NT2/D1 (cell line): ENCODE data around the gene SYPL2.

ENCODE experiments used
- DNase-seq: peaks from one replicate; pipeline ENCODE4 v3.0.0-alpha.2; 2011; ENCODE audit warnings: low read depth, low spot score
- H3K27me3 ChIP-seq: 2 replicates; pipeline ENCODE4 v1.6.0; 2011; ENCODE audit warnings: mild to moderate bottlenecking; ENCODE audit not compliant: insufficient read length, insufficient read depth
- H3K36me3 ChIP-seq: 2 replicates; pipeline ENCODE4 v1.6.1; 2011; ENCODE audit warnings: mild to moderate bottlenecking, low read length, mixed read lengths; ENCODE audit not compliant: insufficient read depth, insufficient read length
- H3K4me1 ChIP-seq: 2 replicates; pipeline ENCODE4 v1.5.1; 2011; ENCODE audit not compliant: insufficient read depth, insufficient read length
- H3K4me3 ChIP-seq: 2 replicates; pipeline ENCODE4 v1.5.1; 2011; ENCODE audit warnings: low read depth; ENCODE audit not compliant: insufficient read length
- H3K9ac ChIP-seq: 2 replicates; pipeline ENCODE4 v1.6.0; 2011; ENCODE audit warnings: low read depth; ENCODE audit not compliant: insufficient read length
- H3K9me3 ChIP-seq: 2 replicates; pipeline ENCODE4 v1.5.1; 2011; ENCODE audit warnings: mild to moderate bottlenecking, low read length; ENCODE audit not compliant: insufficient read depth
- SUZ12 ChIP-seq: IDR thresholded peaks from 2 replicates; pipeline ENCODE4 v1.6.1; 2011; ENCODE audit not compliant: insufficient read length, insufficient read depth; ENCODE audit errors: extremely low read depth
- YY1 ChIP-seq: IDR thresholded peaks from 2 replicates; pipeline ENCODE4 v1.6.1; 2011; ENCODE audit not compliant: insufficient read length, insufficient read depth
- ZNF274 ChIP-seq: IDR thresholded peaks from 2 replicates; pipeline ENCODE4 v1.6.1; 2011; ENCODE audit warnings: mild to moderate bottlenecking, low read depth, low read length

The SYPL2 gene

GRCh38 chr1:109474697-109475096 lies 8.4 kb downstream of the SYPL2 start:
- Histone ChIP-seq H3K4me1 (peaks cover 2% of the 10 kb centered on the region), H3K9ac (no peak overlapping the region), H3K36me3 (no peaks in the 10 kb centered on the region), H3K4me3 (no peak overlapping the region), H3K9me3 (no peaks in the 10 kb centered on the region), H3K27me3 (no peaks in the 10 kb centered on the region)
- no peak for TF ChIP-seq ZNF274
- no peak for DNase-seq

GRCh38 chr1:109475261-109475660 lies 8.9 kb downstream of the SYPL2 start:
- no peak overlapping the region for H3K9ac ChIP-seq
- no peak for DNase-seq
- TF ChIP-seq ZNF274 (no peak), SUZ12 (no peak), YY1 (no peak)
- no peak overlapping the region for H3K4me3 ChIP-seq
- H3K36me3 ChIP-seq: no peaks in the 10 kb centered on the region
- no peaks in the 10 kb centered on the region for H3K27me3 ChIP-seq
- no peaks in the 10 kb centered on the region for H3K9me3 ChIP-seq
- peaks cover 2% of the 10 kb centered on the region for H3K4me1 ChIP-seq

- TF ChIP-seq YY1 (no peak), SUZ12 (no peak), ZNF274 (no peak)
- H3K4me3 ChIP-seq: no peak overlapping the region
- H3K9ac ChIP-seq: no peak overlapping the region
- no peaks in the 10 kb centered on the region for H3K36me3 ChIP-seq
- H3K9me3 ChIP-seq: no peaks in the 10 kb centered on the region
- peaks cover 2% of the 10 kb centered on the region for H3K4me1 ChIP-seq
- DNase-seq: no peak
- peaks cover 3% of the 10 kb centered on the region for H3K27me3 ChIP-seq
Measured at GRCh38 chr1:109476825-109477224, 10.5 kb downstream of the SYPL2 start.

- no peaks in the 10 kb centered on the region for H3K9me3 ChIP-seq
- H3K9ac ChIP-seq: no peak overlapping the region
- DNase-seq: no peak
- H3K4me3 ChIP-seq: no peak overlapping the region
- H3K27me3 ChIP-seq: peaks cover 9% of the 10 kb centered on the region
- peaks cover 2% of the 10 kb centered on the region for H3K4me1 ChIP-seq
- no peaks in the 10 kb centered on the region for H3K36me3 ChIP-seq
- TF ChIP-seq ZNF274 (no peak), YY1 (no peak), SUZ12 (no peak)
Measured at GRCh38 chr1:109477821-109478220, 11.5 kb downstream of the SYPL2 start.

- no peaks in the 10 kb centered on the region for H3K9me3 ChIP-seq
- DNase-seq: no peak
- TF ChIP-seq YY1 (no peak), ZNF274 (no peak), SUZ12 (no peak)
- no peak overlapping the region for H3K9ac ChIP-seq
- no peak overlapping the region for H3K4me3 ChIP-seq
- H3K36me3 ChIP-seq: no peaks in the 10 kb centered on the region
- peaks cover 9% of the 10 kb centered on the region for H3K27me3 ChIP-seq
- peaks cover 6% of the 10 kb centered on the region for H3K4me1 ChIP-seq
Measured at GRCh38 chr1:109478806-109479205, 12.5 kb downstream of the SYPL2 start.

GRCh38 chr1:109479311-109479710 lies 13.0 kb downstream of the SYPL2 start:
- no peak for DNase-seq
- TF ChIP-seq YY1 (no peak), SUZ12 (no peak), ZNF274 (no peak)
- no peak overlapping the region for H3K4me3 ChIP-seq
- H3K9me3 ChIP-seq: no peaks in the 10 kb centered on the region
- peaks cover 9% of the 10 kb centered on the region for H3K27me3 ChIP-seq
- peaks cover 6% of the 10 kb centered on the region for H3K4me1 ChIP-seq
- no peaks in the 10 kb centered on the region for H3K36me3 ChIP-seq
- H3K9ac ChIP-seq: no peak overlapping the region

- no peak for DNase-seq
- H3K36me3 ChIP-seq: no peaks in the 10 kb centered on the region
- peaks cover 9% of the 10 kb centered on the region for H3K27me3 ChIP-seq
- H3K9me3 ChIP-seq: no peaks in the 10 kb centered on the region
- peaks cover 9% of the 10 kb centered on the region for H3K4me1 ChIP-seq
- H3K4me3 ChIP-seq: no peak overlapping the region
- no peak for TF ChIP-seq ZNF274
- no peak for TF ChIP-seq YY1
- TF ChIP-seq SUZ12: no peak
- no peak overlapping the region for H3K9ac ChIP-seq
Measured at GRCh38 chr1:109479901-109480300, 13.6 kb downstream of the SYPL2 start.

- Histone ChIP-seq H3K9me3 (no peaks in the 10 kb centered on the region), H3K27me3 (peaks cover 9% of the 10 kb centered on the region), H3K36me3 (peaks cover 12% of the 10 kb centered on the region), H3K4me1 (peaks cover 8% of the 10 kb centered on the region), H3K4me3 (no peak overlapping the region), H3K9ac (no peak overlapping the region)
- TF ChIP-seq YY1 (no peak), SUZ12 (no peak), ZNF274 (no peak)
- no peak for DNase-seq
Measured at GRCh38 chr1:109481646-109482045, 15.3 kb downstream of the SYPL2 start.
